T-cell (primary cell): ENCODE measurements around the gene WWC1. TPM values are rescaled to one million over a fixed set of nuclear protein-coding genes. Genes with fewer than 3 reads are reported as not detected.

Source experiments
- ATAC-seq, 4 experiments: fragments of 200-7000 bp in 3 of 4; fragments of 150-1000 bp in 1 of 4; cut with Tn5 transposase; replicated peaks in 1 of 4; 1 replicate in 3 of 4; 2 replicates in 1 of 4; pipeline ENCODE4 v1.10.0; 2021; ENCODE audit warnings: moderate library complexity in 3 of 4, mild to moderate bottlenecking in 2 of 4, moderate number of reproducible peaks in 1 of 4
- CTCF ChIA-PET, 2 donors: fragments of 300-600 bp; sonication (Branson Sonifier 250); formaldehyde crosslinking; loops; one replicate each; lab custom pipeline; 2022; ENCODE audit warnings: antibody characterized with exemption in 2 of 2; lab: Charles Lee
- POLR2A ChIA-PET, 2 donors: fragments of 300-600 bp; sonication (Branson Sonifier 250); formaldehyde crosslinking; loops; one replicate each; lab custom pipeline; 2022; ENCODE audit warnings: antibody characterized with exemption in 2 of 2; lab: Charles Lee
- DNase-seq, 35 experiments: peaks; one replicate each; pipeline versions ENCODE4 v3.0.0 to v3.0.0-alpha.2; 2013 to 2023
- H3K27ac ChIP-seq: one replicate; pipeline ENCODE4 v1.5.1; 2013; ENCODE audit warnings: low read length
- H3K27me3 ChIP-seq, 2 experiments: replicated peaks in 1 of 2; 1 replicate in 1 of 2; 2 replicates in 1 of 2; pipeline versions ENCODE4 v1.6.1 to v1.7.0; 2013; ENCODE audit warnings: low read length in 1 of 2, mixed read lengths in 1 of 2; ENCODE audit not compliant: control insufficient read depth in 2 of 2, insufficient read depth in 2 of 2; ENCODE audit errors: extremely low read depth in 1 of 2
- H3K36me3 ChIP-seq, 2 donors: 1 replicate in 1 of 2; 2 replicates in 1 of 2; pipeline versions ENCODE4 v1.6.1 to v1.7.0; 2013; ENCODE audit warnings: low read length in 1 of 2; ENCODE audit not compliant: control insufficient read depth in 2 of 2, insufficient read depth in 1 of 2; ENCODE audit errors: extremely low read depth in 1 of 2
- H3K4me1 ChIP-seq, 2 experiments: 1 replicate in 1 of 2; 2 replicates in 1 of 2; pipeline versions ENCODE4 v1.6.1 to v1.7.0; 2013; ENCODE audit warnings: low read length in 2 of 2, mixed read lengths in 1 of 2; ENCODE audit not compliant: insufficient read depth in 2 of 2, control insufficient read depth in 1 of 2; ENCODE audit errors: extremely low read depth in 1 of 2
- H3K4me3 ChIP-seq, 2 donors: 1 replicate in 1 of 2; 2 replicates in 1 of 2; pipeline versions ENCODE4 v1.5.1 to v1.7.0; 2013; ENCODE audit warnings: mild to moderate bottlenecking in 2 of 2, low read length in 1 of 2, moderate library complexity in 1 of 2; ENCODE audit not compliant: control insufficient read depth in 1 of 2; ENCODE audit errors: extremely low read depth in 1 of 2
- H3K9me3 ChIP-seq: 2 replicates; pipeline ENCODE4 v1.7.0; 2013
- H3K27ac Mint-ChIP-seq, 2 donors: one replicate each; pipeline ENCODE4 v1.8.0; 2020 to 2021; ENCODE audit warnings: mild to moderate bottlenecking in 2 of 2, mixed read lengths in 2 of 2
- H3K27me3 Mint-ChIP-seq, 2 donors: one replicate each; pipeline ENCODE4 v1.8.0; 2021 to 2022; ENCODE audit warnings: mixed read lengths in 2 of 2
- H3K36me3 Mint-ChIP-seq: one replicate; pipeline ENCODE4 v1.8.0; 2021; ENCODE audit warnings: mixed read lengths
- H3K4me1 Mint-ChIP-seq, 3 donors: one replicate each; pipeline ENCODE4 v1.8.0; 2020 to 2022; ENCODE audit warnings: mixed read lengths in 3 of 3, mild to moderate bottlenecking in 1 of 3
- H3K4me3 Mint-ChIP-seq, 3 donors: one replicate each; pipeline ENCODE4 v1.8.0; 2020 to 2022; ENCODE audit warnings: mild to moderate bottlenecking in 3 of 3, mixed read lengths in 3 of 3, moderate library complexity in 3 of 3
- H3K9me3 Mint-ChIP-seq, 3 donors: one replicate each; pipeline ENCODE4 v1.8.0; 2020 to 2022; ENCODE audit warnings: mixed read lengths in 3 of 3
- WGBS: methylation state at CpG from one replicate; pipeline ENCODE4 v1.1.5; 2013; ENCODE audit warnings: missing lambda C conversion rate; ENCODE audit not compliant: insufficient coverage; 5-methylcytosine and 5-hydroxymethylcytosine counted together
- total RNA-seq, 35 experiments: library from RNA in 6 of 35; stranded (reverse) in 6 of 35; fragments of 120-200 nt in 1 of 35; gene quantifications; one replicate each; pipeline versions ENCODE4 v1.2.1 to v1.2.4 and lab custom pipeline; 2013 to 2026

The WWC1 gene
- total RNA-seq, 5 donors from 2014 or later (not counting 1 experiment from before 2014, with no cell fraction given) = 0.83 to 2.0 (median 1.6) TPM

GRCh38 chr5:168404365-168404764, 112.9 kb downstream of the WWC1 start:
- H3K27ac ChIP-seq = no peak overlapping the region
- ChIA-PET CTCF (no interaction called here), POLR2A (no interaction called here)
- Mint-ChIP-seq H3K4me1 (peaks cover 6 to 10% (median 9%) of the 10 kb centered on the region in 3 donors), H3K27ac (no peak overlapping the region), H3K36me3 (no peaks in the 10 kb centered on the region), H3K4me3 (no peak overlapping the region), H3K27me3 (peaks cover 0 to 22% of the 10 kb centered on the region in 2 donors), H3K9me3 (no peaks in the 10 kb centered on the region)
- no peak overlapping the region for H3K4me3 ChIP-seq
- ATAC-seq (no peak), DNase-seq (no peak)
- H3K9me3 ChIP-seq = no peaks in the 10 kb centered on the region
- H3K36me3 ChIP-seq = no peaks in the 10 kb centered on the region
- 91% methylated on average over 10 of the region's 12 CpGs for WGBS
- H3K4me1 ChIP-seq = peaks cover 0 to 10% of the 10 kb centered on the region in 2 experiments
- H3K27me3 ChIP-seq = peaks cover 0 to 8% of the 10 kb centered on the region in 2 experiments

GRCh38 chr5:168407211-168407610, 115.8 kb downstream of the WWC1 start:
- H3K4me3 Mint-ChIP-seq = no peak overlapping the region
- DNase-seq (no peak), ATAC-seq (no peak)
- no peaks in the 10 kb centered on the region for H3K9me3 Mint-ChIP-seq
- no peak overlapping the region for H3K27ac Mint-ChIP-seq
- ChIA-PET CTCF (interaction anchor here in 1 of 2 donors (0.5 to 0.6 kb wide), 2 partner anchors 13 to 1449 kb away, joined by 3 to 5 read pairs; no protein-coding TSS in a partner anchor), POLR2A (no interaction called here)
- Histone ChIP-seq H3K9me3 (no peaks in the 10 kb centered on the region), H3K4me1 (peaks cover 0 to 20% of the 10 kb centered on the region in 2 experiments), H3K4me3 (no peak overlapping the region), H3K27me3 (peaks cover 0 to 8% of the 10 kb centered on the region in 2 experiments), H3K36me3 (no peaks in the 10 kb centered on the region), H3K27ac (no peak overlapping the region)
- peaks cover 18 to 26% (median 25%) of the 10 kb centered on the region in 3 donors for H3K4me1 Mint-ChIP-seq
- WGBS = no CpG with 5 or more reads among the region's 1 CpG
- no peaks in the 10 kb centered on the region for H3K36me3 Mint-ChIP-seq
- H3K27me3 Mint-ChIP-seq = peaks cover 0 to 11% of the 10 kb centered on the region in 2 donors

GRCh38 chr5:168408561-168409305, 117.3 kb downstream of the WWC1 start:
- WGBS = 97% methylated on average over 9 of the region's 11 CpGs
- Histone ChIP-seq H3K4me1 (peaks cover 0 to 20% of the 10 kb centered on the region in 2 experiments), H3K36me3 (no peaks in the 10 kb centered on the region), H3K27me3 (peaks cover 0 to 8% of the 10 kb centered on the region in 2 experiments), H3K4me3 (no peak overlapping the region), H3K27ac (peak overlapping the region; percentile 79), H3K9me3 (no peaks in the 10 kb centered on the region)
- ATAC-seq (no peak), DNase-seq (no peak)
- POLR2A ChIA-PET = no interaction called here
- peaks cover 0 to 11% of the 10 kb centered on the region in 2 donors for H3K27me3 Mint-ChIP-seq
- CTCF ChIA-PET = no interaction called here
- H3K4me1 Mint-ChIP-seq = peaks cover 18 to 26% (median 25%) of the 10 kb centered on the region in 3 donors
- H3K4me3 Mint-ChIP-seq = peak overlapping the region; percentile 24 to 71 (median 58)
- H3K36me3 Mint-ChIP-seq = no peaks in the 10 kb centered on the region
- no peaks in the 10 kb centered on the region for H3K9me3 Mint-ChIP-seq
- peak overlapping the region; percentile 93 to 96 for H3K27ac Mint-ChIP-seq

GRCh38 chr5:168409591-168410458, 118.4 kb downstream of the WWC1 start:
- DNase-seq = peak in 5 of 35 experiments; percentile 3 to 28 (median 4)
- CTCF ChIA-PET = no interaction called here
- Mint-ChIP-seq H3K9me3 (no peaks in the 10 kb centered on the region), H3K4me3 (peak overlapping the region; percentile 58 to 76 (median 71)), H3K27ac (peak overlapping the region; percentile 93 to 96), H3K4me1 (peaks cover 18 to 26% (median 25%) of the 10 kb centered on the region in 3 donors), H3K36me3 (no peaks in the 10 kb centered on the region), H3K27me3 (peaks cover 0 to 11% of the 10 kb centered on the region in 2 donors)
- WGBS = no CpG with 5 or more reads among the region's 17 CpGs
- H3K27me3 ChIP-seq = peaks cover 0 to 2% of the 10 kb centered on the region in 2 experiments
- peak overlapping the region; percentile 79 for H3K27ac ChIP-seq
- peak; percentile 55 to 88 (median 70) for ATAC-seq
- H3K36me3 ChIP-seq = no peaks in the 10 kb centered on the region
- peaks cover 0 to 20% of the 10 kb centered on the region in 2 experiments for H3K4me1 ChIP-seq
- POLR2A ChIA-PET = no interaction called here
- peak overlapping the region in 1 of 2 donors; percentile 27 for H3K4me3 ChIP-seq
- no peaks in the 10 kb centered on the region for H3K9me3 ChIP-seq

GRCh38 chr5:168411871-168412270, 120.4 kb downstream of the WWC1 start:
- H3K27ac Mint-ChIP-seq = peak overlapping the region in 1 of 2 donors; percentile 34
- no peak overlapping the region for H3K4me3 Mint-ChIP-seq
- Histone ChIP-seq H3K4me3 (no peak overlapping the region), H3K27me3 (peaks cover 0 to 2% of the 10 kb centered on the region in 2 experiments), H3K9me3 (no peaks in the 10 kb centered on the region), H3K4me1 (peaks cover 0 to 20% of the 10 kb centered on the region in 2 experiments), H3K27ac (no peak overlapping the region), H3K36me3 (no peaks in the 10 kb centered on the region)
- DNase-seq (no peak), ATAC-seq (no peak)
- CTCF ChIA-PET = interaction anchor here in 1 of 2 donors (0.6 kb wide), 1 partner anchor 229 kb away, joined by 3 read pairs; no protein-coding TSS in a partner anchor
- no peaks in the 10 kb centered on the region for H3K36me3 Mint-ChIP-seq
- 100% methylated on average over 2 of the region's 3 CpGs for WGBS
- POLR2A ChIA-PET = no interaction called here
- peaks cover 0 to 4% of the 10 kb centered on the region in 2 donors for H3K27me3 Mint-ChIP-seq
- H3K4me1 Mint-ChIP-seq = peaks cover 18 to 26% (median 25%) of the 10 kb centered on the region in 3 donors
- no peaks in the 10 kb centered on the region for H3K9me3 Mint-ChIP-seq

GRCh38 chr5:168413062-168413461, 121.6 kb downstream of the WWC1 start:
- H3K36me3 Mint-ChIP-seq = no peaks in the 10 kb centered on the region
- no peak overlapping the region for H3K27ac Mint-ChIP-seq
- ATAC-seq = no peak
- Histone ChIP-seq H3K9me3 (no peaks in the 10 kb centered on the region), H3K36me3 (no peaks in the 10 kb centered on the region), H3K27me3 (peaks cover 0 to 2% of the 10 kb centered on the region in 2 experiments), H3K4me3 (no peak overlapping the region), H3K4me1 (peaks cover 0 to 20% of the 10 kb centered on the region in 2 experiments), H3K27ac (no peak overlapping the region)
- POLR2A ChIA-PET = no interaction called here
- WGBS = 86% methylated on average over 1 of the region's 3 CpGs
- no peak overlapping the region for H3K4me3 Mint-ChIP-seq
- CTCF ChIA-PET = interaction anchor here in 1 of 2 donors (0.6 kb wide), 1 partner anchor 109 kb away, joined by 6 read pairs; no protein-coding TSS in a partner anchor
- DNase-seq = no peak
- H3K27me3 Mint-ChIP-seq = no peaks in the 10 kb centered on the region
- H3K4me1 Mint-ChIP-seq = peaks cover 18 to 25% (median 24%) of the 10 kb centered on the region in 3 donors
- H3K9me3 Mint-ChIP-seq = no peaks in the 10 kb centered on the region
